ENCODE results near the gene IL25.
"Not testable (repeated sequence)": the region's sequence is repeated elsewhere in the genome, so short reads cannot be mapped to it uniquely, and the experiment has no call there.

The IL25 gene

GRCh38 chr14:23416801-23417200 is 44.2 kb downstream of the IL25 start:
- Histone ChIP-seq H3K36me3 (ENCODE audit: control insufficient read depth, insufficient read depth, low read length) (no peaks in the 10 kb centered on the region), H3K4me1 (no peaks in the 10 kb centered on the region), H3K27ac (no peak overlapping the region), H3K27me3 (ENCODE audit: control insufficient read depth, insufficient read depth, low read length) (no peaks in the 10 kb centered on the region), H3K79me2 (no peaks in the 10 kb centered on the region), H3K4me3 (ENCODE audit: low read depth, low read length) (no peak overlapping the region), H3K4me2 (ENCODE audit: low read length) (no peak overlapping the region), H2AFZ (no peak overlapping the region), H3K9me3 (ENCODE audit: control insufficient read depth, low read length) (no peaks in the 10 kb centered on the region), H3K9ac (no peak overlapping the region)
- no peak for TF ChIP-seq CTCF (IDR thresholded peaks at IDR 0.05)

- H3K36me3 ChIP-seq (ENCODE audit: control insufficient read depth, insufficient read depth, low read length); H3K4me1 ChIP-seq; H3K4me3 ChIP-seq (ENCODE audit: low read depth, low read length); H3K9me3 ChIP-seq (ENCODE audit: control insufficient read depth, low read length); H3K27ac ChIP-seq; H2AFZ ChIP-seq; H3K27me3 ChIP-seq (ENCODE audit: control insufficient read depth, insufficient read depth, low read length); H3K79me2 ChIP-seq; H3K9ac ChIP-seq; H3K4me2 ChIP-seq (ENCODE audit: low read length): not testable (repeated sequence)
Observed at GRCh38 chr14:23417269-23417668, 44.7 kb downstream of the IL25 start.

GRCh38 chr14:23418021-23418420 is 45.4 kb downstream of the IL25 start:
- no peaks in the 10 kb centered on the region for H3K27me3 ChIP-seq (ENCODE audit: control insufficient read depth, insufficient read depth, low read length)
- TF ChIP-seq CTCF (IDR thresholded peaks at IDR 0.05), result no peak
- H3K4me3 ChIP-seq (ENCODE audit: low read depth, low read length), result no peak overlapping the region
- H3K4me1 ChIP-seq, result no peaks in the 10 kb centered on the region
- no peaks in the 10 kb centered on the region for H3K79me2 ChIP-seq
- H3K4me2 ChIP-seq (ENCODE audit: low read length), result no peak overlapping the region
- no peaks in the 10 kb centered on the region for H3K9me3 ChIP-seq (ENCODE audit: control insufficient read depth, low read length)
- H3K27ac ChIP-seq, result no peak overlapping the region
- H3K9ac ChIP-seq, result no peak overlapping the region
- no peaks in the 10 kb centered on the region for H3K36me3 ChIP-seq (ENCODE audit: control insufficient read depth, insufficient read depth, low read length)
- no peak overlapping the region for H2AFZ ChIP-seq

- H3K4me2 ChIP-seq (ENCODE audit: low read length); H3K9ac ChIP-seq; H3K9me3 ChIP-seq (ENCODE audit: control insufficient read depth, low read length); H2AFZ ChIP-seq; H3K36me3 ChIP-seq (ENCODE audit: control insufficient read depth, insufficient read depth, low read length); H3K27me3 ChIP-seq (ENCODE audit: control insufficient read depth, insufficient read depth, low read length); H3K4me3 ChIP-seq (ENCODE audit: low read depth, low read length); H3K27ac ChIP-seq; H3K4me1 ChIP-seq; H3K79me2 ChIP-seq: not testable (repeated sequence)
Observed at GRCh38 chr14:23419646-23420045, 47.0 kb downstream of the IL25 start.

GRCh38 chr14:23421594-23421993 is 49.0 kb downstream of the IL25 start:
- H3K27me3 ChIP-seq (ENCODE audit: control insufficient read depth, insufficient read depth, low read length), result no peaks in the 10 kb centered on the region
- H3K9ac ChIP-seq, result no peak overlapping the region
- H3K27ac ChIP-seq, result no peak overlapping the region
- no peak overlapping the region for H3K4me3 ChIP-seq (ENCODE audit: low read depth, low read length)
- no peak for TF ChIP-seq CTCF (IDR thresholded peaks at IDR 0.05)
- H3K36me3 ChIP-seq (ENCODE audit: control insufficient read depth, insufficient read depth, low read length), result no peaks in the 10 kb centered on the region
- no peak overlapping the region for H2AFZ ChIP-seq
- no peaks in the 10 kb centered on the region for H3K79me2 ChIP-seq
- no peaks in the 10 kb centered on the region for H3K4me1 ChIP-seq
- no peaks in the 10 kb centered on the region for H3K9me3 ChIP-seq (ENCODE audit: control insufficient read depth, low read length)
- H3K4me2 ChIP-seq (ENCODE audit: low read length), result no peak overlapping the region

- Histone ChIP-seq H3K4me1 (no peaks in the 10 kb centered on the region), H3K4me2 (ENCODE audit: low read length) (no peak overlapping the region), H3K27ac (no peak overlapping the region), H3K9me3 (ENCODE audit: control insufficient read depth, low read length) (no peaks in the 10 kb centered on the region), H3K36me3 (ENCODE audit: control insufficient read depth, insufficient read depth, low read length) (no peaks in the 10 kb centered on the region), H3K79me2 (no peaks in the 10 kb centered on the region), H3K9ac (no peak overlapping the region), H3K4me3 (ENCODE audit: low read depth, low read length) (no peak overlapping the region), H2AFZ (no peak overlapping the region), H3K27me3 (ENCODE audit: control insufficient read depth, insufficient read depth, low read length) (no peaks in the 10 kb centered on the region)
- no peak for TF ChIP-seq CTCF (IDR thresholded peaks at IDR 0.05)
Observed at GRCh38 chr14:23423657-23424056, 51.0 kb downstream of the IL25 start.

Data from parathyroid adenoma (tissue), 2 donors.